Transverse colon (tissue), 4 donors: ENCODE data around the gene ASXL1. TPM values are rescaled to one million over a fixed set of nuclear protein-coding genes. Genes with fewer than 3 reads are reported as not detected.

ENCODE experiments used
- DNase-seq: peaks from one replicate; pipeline ENCODE4 v3.0.0-alpha.2; 2019
- H3K27ac ChIP-seq, 4 donors: fragments of 200-600 bp; sonication (generic); 2 replicates each; pipeline ENCODE4 v1.5.1; 2016 to 2018; ENCODE audit warnings: inconsistent platforms in 4 of 4
- H3K27me3 ChIP-seq: fragments of 200-600 bp; sonication (generic); 2 replicates; pipeline ENCODE4 v1.5.1; 2017; ENCODE audit warnings: inconsistent platforms
- H3K36me3 ChIP-seq, 4 donors: fragments of 200-600 bp; sonication (generic); 2 replicates each; pipeline ENCODE4 v1.5.1; 2017 to 2019; ENCODE audit warnings: inconsistent platforms in 4 of 4
- H3K4me1 ChIP-seq, 4 donors: fragments of 200-600 bp; sonication (generic); 2 replicates each; pipeline ENCODE4 v1.5.1; 2017 to 2020; ENCODE audit warnings: inconsistent platforms in 4 of 4
- H3K4me3 ChIP-seq, 4 donors: fragments of 200-600 bp; sonication (generic); 1 replicate in 1 of 4; 2 replicates in 3 of 4; pipeline versions ENCODE4 v1.5.1 to v1.6.1; 2017 to 2019; ENCODE audit warnings: inconsistent platforms in 4 of 4
- H3K9me3 ChIP-seq, 2 donors: fragments of 200-600 bp; sonication (generic); 2 replicates each; pipeline ENCODE4 v1.5.1; 2017 to 2019; ENCODE audit warnings: inconsistent platforms in 2 of 2
- CTCF ChIP-seq, 5 experiments: fragments of 200-600 bp in 3 of 5; fragments of 450-650 bp in 2 of 5; sonication (generic) in 3 of 5; IDR thresholded peaks; 1 replicate in 2 of 5; 2 replicates in 3 of 5; pipeline ENCODE4 v1.5.1; 2016 to 2017; ENCODE audit warnings: antibody characterized with exemption in 5 of 5, inconsistent platforms in 3 of 5, mild to moderate bottlenecking in 2 of 5, moderate library complexity in 1 of 5
- EP300 ChIP-seq: sonication (generic); formaldehyde crosslinking; IDR thresholded peaks from one replicate; pipeline ENCODE4 v1.6.1; 2017; ENCODE audit warnings: antibody characterized with exemption, low read depth
- POLR2A ChIP-seq: fragments of 450-650 bp; IDR thresholded peaks from one replicate; pipeline ENCODE4 v1.6.1; 2016; ENCODE audit warnings: antibody characterized with exemption, mild to moderate bottlenecking, moderate library complexity
- POLR2AphosphoS5 ChIP-seq, 3 donors: sonication (generic); formaldehyde crosslinking; IDR thresholded peaks; one replicate each; pipeline ENCODE4 v1.6.1; 2016; ENCODE audit warnings: antibody characterized with exemption in 3 of 3
- WGBS, 2 donors: methylation state at CpG; one replicate each; pipeline ENCODE4 v1.1.5; 2018; ENCODE audit warnings: low coverage in 1 of 2; 5-methylcytosine and 5-hydroxymethylcytosine counted together
- in situ Hi-C, 4 donors: fragments of 200-750 bp; cut with MboI; loops; one replicate each; pipeline versions ENCODE4 v1.15.0 to v1.15.1; 2017; ENCODE audit warnings: low sequenced_read_pairs in 3 of 4, low pct_ligation_motif_present in 1 of 4, low pct_unique_long_range_greater_than_20kb in 1 of 4
- intact Hi-C: fragments of 100-400 bp; cut with DNase I; formaldehyde crosslinking; loops from one replicate; pipeline ENCODE4 v1.15.1; 2023; ENCODE audit warnings: low total_unique reads
- total RNA-seq, 4 donors: library from RNA; depleted of rRNA; stranded (reverse); fragments of >200 nt; gene quantifications; one replicate each; pipeline ENCODE4 v1.1.0, GENCODE V29; 2016

The ASXL1 gene
- total RNA-seq, 4 donors from 2014 or later, result 39.6 to 293 (median 92.8) TPM

GRCh38 chr20:32343439-32343838, 14.7 kb upstream of the ASXL1 start:
- DNase-seq, result no peak
- Histone ChIP-seq H3K27ac (no peak overlapping the region), H3K36me3 (no peaks in the 10 kb centered on the region), H3K4me3 (no peak overlapping the region), H3K4me1 (peaks cover 0 to 10% (median 6%) of the 10 kb centered on the region in 4 donors), H3K9me3 (no peaks in the 10 kb centered on the region), H3K27me3 (no peaks in the 10 kb centered on the region)
- intact Hi-C loops (no loop called here), in situ Hi-C loops (loop anchor here in 2 of 4 donors (25.0 kb wide), 1 partner anchor 319 kb away; the partner anchor contains the start of gene C20orf203 (in 2 of the 2))
- TF ChIP-seq EP300 (no peak), CTCF (IDR thresholded peaks at IDR 0.05) (no peak), POLR2A (no peak), POLR2AphosphoS5 (IDR thresholded peaks at IDR 0.05) (no peak)
- WGBS, 2 donors, result 84 to 100% methylated on average over 3 of the region's 3 CpGs

- intact Hi-C loops (no loop called here), in situ Hi-C loops (loop anchor here in 2 of 4 donors (25.0 kb wide), 1 partner anchor 317 kb away; the partner anchor contains the start of gene C20orf203 (in 2 of the 2))
- peak; percentile 6 for DNase-seq
- peaks cover 0 to 10% (median 6%) of the 10 kb centered on the region in 4 donors for H3K4me1 ChIP-seq
- TF ChIP-seq EP300 (no peak), POLR2A (no peak), POLR2AphosphoS5 (IDR thresholded peaks at IDR 0.05) (no peak), CTCF (IDR thresholded peaks at IDR 0.05) (no peak)
- H3K27ac ChIP-seq, result no peak overlapping the region
- 7 to 41% methylated on average over 3 to 7 of the region's 7 CpGs for WGBS, 2 donors
- no peaks in the 10 kb centered on the region for H3K9me3 ChIP-seq
- H3K36me3 ChIP-seq, result no peaks in the 10 kb centered on the region
- H3K4me3 ChIP-seq, result no peak overlapping the region
- H3K27me3 ChIP-seq, result no peaks in the 10 kb centered on the region
These were observed 13.2 kb upstream of the ASXL1 start for GRCh38 chr20:32344835-32345506.

- in situ Hi-C loops, result loop anchor here in 2 of 4 donors (25.0 kb wide), 1 partner anchor 314 kb away; the partner anchor contains the start of gene C20orf203 (in 2 of the 2)
- no peak overlapping the region for H3K27ac ChIP-seq
These were observed 9.9 kb upstream of the ASXL1 start for GRCh38 chr20:32348207-32348606.

More at GRCh38 chr20:32348207-32348606, 9.9 kb upstream of the ASXL1 start:
- Histone ChIP-seq H3K4me1 (peaks cover 0 to 10% (median 6%) of the 10 kb centered on the region in 4 donors), H3K27me3 (no peaks in the 10 kb centered on the region), H3K36me3 (no peaks in the 10 kb centered on the region), H3K4me3 (no peak overlapping the region), H3K9me3 (no peaks in the 10 kb centered on the region)
- peak; percentile 3 for DNase-seq
- intact Hi-C loops, result no loop called here
- TF ChIP-seq POLR2AphosphoS5 (IDR thresholded peaks at IDR 0.05) (no peak), POLR2A (no peak), CTCF (IDR thresholded peaks at IDR 0.05) (no peak), EP300 (no peak)
- 68 to 76% methylated on average over 3 of the region's 3 CpGs for WGBS, 2 donors
